ENCODE measurements around the gene GHRHR.

DNA sequence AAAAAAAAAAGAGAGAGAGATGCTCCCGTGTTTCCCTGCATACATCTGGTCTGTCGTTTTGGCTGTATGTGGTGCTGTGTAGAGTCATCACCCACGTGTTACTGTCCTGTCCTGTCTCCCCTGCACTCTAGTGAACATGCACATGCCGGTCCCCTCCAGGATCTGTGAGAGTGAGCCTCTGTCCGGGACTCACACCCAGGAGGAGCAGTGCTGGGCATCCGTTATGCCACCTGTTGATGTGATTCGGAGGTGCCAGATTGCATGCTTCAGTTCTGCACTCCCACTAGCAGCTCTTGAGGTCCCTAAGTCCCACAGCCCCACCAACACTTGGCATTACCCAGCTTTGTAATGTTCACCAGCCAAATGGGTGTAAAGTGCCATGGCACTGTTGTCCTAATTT, 16.4 kb downstream of the GHRHR start:
- TF ChIP-seq, protein P1, sequence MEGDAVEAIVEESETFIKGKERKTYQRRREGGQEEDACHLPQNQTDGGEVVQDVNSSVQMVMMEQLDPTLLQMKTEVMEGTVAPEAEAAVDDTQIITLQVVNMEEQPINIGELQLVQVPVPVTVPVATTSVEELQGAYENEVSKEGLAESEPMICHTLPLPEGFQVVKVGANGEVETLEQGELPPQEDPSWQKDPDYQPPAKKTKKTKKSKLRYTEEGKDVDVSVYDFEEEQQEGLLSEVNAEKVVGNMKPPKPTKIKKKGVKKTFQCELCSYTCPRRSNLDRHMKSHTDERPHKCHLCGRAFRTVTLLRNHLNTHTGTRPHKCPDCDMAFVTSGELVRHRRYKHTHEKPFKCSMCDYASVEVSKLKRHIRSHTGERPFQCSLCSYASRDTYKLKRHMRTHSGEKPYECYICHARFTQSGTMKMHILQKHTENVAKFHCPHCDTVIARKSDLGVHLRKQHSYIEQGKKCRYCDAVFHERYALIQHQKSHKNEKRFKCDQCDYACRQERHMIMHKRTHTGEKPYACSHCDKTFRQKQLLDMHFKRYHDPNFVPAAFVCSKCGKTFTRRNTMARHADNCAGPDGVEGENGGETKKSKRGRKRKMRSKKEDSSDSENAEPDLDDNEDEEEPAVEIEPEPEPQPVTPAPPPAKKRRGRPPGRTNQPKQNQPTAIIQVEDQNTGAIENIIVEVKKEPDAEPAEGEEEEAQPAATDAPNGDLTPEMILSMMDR (IDR thresholded peaks at IDR 0.05): no peak
- TF ChIP-seq EZH2 (IDR thresholded peaks at IDR 0.05; ENCODE audit: borderline replicate concordance, insufficient read depth, low read depth, low read length, poor library complexity, severe bottlenecking): no peak

All from B cell (primary cell).